K562 (cell line): ENCODE measurements around the gene COL1A1. TPM values are rescaled to one million over a fixed set of nuclear protein-coding genes. Genes with fewer than 3 reads are reported as not detected.
A peak's percentile ranks its signal among the peaks of the same experiment; 100 is the strongest.

ENCODE experiments used
- ATF6 ChIP-seq: sonication (generic); formaldehyde crosslinking; IDR thresholded peaks from 2 replicates; pipeline ENCODE4 v1.4.0; 2020; ENCODE audit warnings: mild to moderate bottlenecking, missing genetic modification reagents
- CBX5 ChIP-seq: IDR thresholded peaks from 2 replicates; pipeline ENCODE4 v1.6.1; 2014; ENCODE audit warnings: low read depth, borderline replicate concordance
- E2F4 ChIP-seq: sonication (generic); formaldehyde crosslinking; IDR thresholded peaks from 2 replicates; pipeline ENCODE4 v1.8.0; 2022; ENCODE audit warnings: mild to moderate bottlenecking, low read depth, missing genetic modification reagents
- HNRNPH1 ChIP-seq: fragments of 200-400 bp; formaldehyde crosslinking; optimal IDR thresholded peaks from 2 replicates; pipeline ENCODE3; 2017; ENCODE audit warnings: low read depth, mild to moderate bottlenecking, low read length, moderate library complexity
- JUNB ChIP-seq: fragments of 450-650 bp; formaldehyde crosslinking; conservative IDR thresholded peaks from 2 replicates; pipeline ENCODE4 v1.4.0; 2020; ENCODE audit warnings: mild to moderate bottlenecking
- NCOA4 ChIP-seq: fragments of 450-650 bp; IDR thresholded peaks from 2 replicates; pipeline ENCODE4 v1.6.1; 2018; ENCODE audit warnings: mild to moderate bottlenecking; ENCODE audit not compliant: partially characterized antibody
- PHTF2 ChIP-seq: fragments of 250-450 bp; sonication (Bioruptor Pico); IDR thresholded peaks from 2 replicates; pipeline ENCODE4 v1.5.0; 2021; ENCODE audit warnings: mild to moderate bottlenecking
- POLR2G ChIP-seq: fragments of 200-400 bp; formaldehyde crosslinking; IDR thresholded peaks from 2 replicates; pipeline ENCODE4 v1.6.1; 2017; ENCODE audit warnings: low read depth, mild to moderate bottlenecking, antibody characterized with exemption, low read length, moderate library complexity
- RAD51 ChIP-seq: fragments of 450-650 bp; IDR thresholded peaks from 2 replicates; pipeline ENCODE4 v1.7.1; 2016; ENCODE audit warnings: low read depth, mild to moderate bottlenecking, borderline replicate concordance
- SIX5 ChIP-seq, 2 experiments: IDR thresholded peaks; 2 replicates each; pipeline ENCODE4 v1.6.1; 2011; ENCODE audit warnings: low read length in 2 of 2, borderline replicate concordance in 1 of 2, low read depth in 1 of 2, mild to moderate bottlenecking in 1 of 2, moderate library complexity in 1 of 2; ENCODE audit not compliant: insufficient read depth in 1 of 2
- SMAD1 ChIP-seq: fragments of 150-350 bp; IDR thresholded peaks from 2 replicates; pipeline ENCODE4 v1.6.1; 2014; ENCODE audit warnings: low read length, low read depth; ENCODE audit not compliant: partially characterized antibody
- SMARCA4 ChIP-seq: fragments of 450-650 bp; IDR thresholded peaks from 2 replicates; pipeline ENCODE4 v1.6.1; 2016
- SRSF1 ChIP-seq: fragments of 200-400 bp; formaldehyde crosslinking; IDR thresholded peaks from 2 replicates; pipeline ENCODE4 v1.6.1; 2017; ENCODE audit warnings: mild to moderate bottlenecking, low read depth, low read length, moderate library complexity
- TCF7L2 ChIP-seq: fragments of 150-350 bp; IDR thresholded peaks from 2 replicates; pipeline ENCODE4 v1.6.1; 2016; ENCODE audit warnings: low read depth, mild to moderate bottlenecking, low read length, moderate library complexity
- THRAP3 ChIP-seq: fragments of 450-650 bp; IDR thresholded peaks from 2 replicates; pipeline ENCODE4 v1.6.1; 2016; ENCODE audit warnings: mild to moderate bottlenecking, inconsistent platforms, borderline replicate concordance
- ZKSCAN8 ChIP-seq: fragments of 200-800 bp; sonication (Bioruptor generic); IDR thresholded peaks from 2 replicates; pipeline ENCODE4 v1.6.1; 2016; ENCODE audit warnings: missing genetic modification characterization, missing compliant biosample characterization
- ZNF232 ChIP-seq: sonication (generic); formaldehyde crosslinking; IDR thresholded peaks from 2 replicates; pipeline ENCODE4 v1.8.0; 2022; ENCODE audit warnings: mild to moderate bottlenecking, missing genetic modification reagents
- ZNF24 ChIP-seq: fragments of 450-650 bp; IDR thresholded peaks from 2 replicates; pipeline ENCODE4 v1.6.1; 2016
- ZNF263 ChIP-seq: sonication (generic); formaldehyde crosslinking; IDR thresholded peaks from 2 replicates; pipeline ENCODE4 v1.8.0; 2022; ENCODE audit warnings: mild to moderate bottlenecking, missing genetic modification reagents, borderline replicate concordance
- ZNF592 ChIP-seq: fragments of 450-650 bp; IDR thresholded peaks from 2 replicates; pipeline ENCODE4 v1.6.1; 2017; ENCODE audit warnings: antibody characterized with exemption, mild to moderate bottlenecking
- ZNF696 ChIP-seq: fragments of 250-450 bp; sonication (Bioruptor Pico); conservative IDR thresholded peaks from 2 replicates; pipeline ENCODE4 v1.4.0; 2020; ENCODE audit warnings: mild to moderate bottlenecking, moderate library complexity
- ZNF766 ChIP-seq: fragments of 200-800 bp; sonication (Bioruptor generic); conservative IDR thresholded peaks from 2 replicates; pipeline ENCODE4 v1.6.1; 2016; ENCODE audit warnings: missing genetic modification characterization, missing compliant biosample characterization
- polyA plus RNA-seq, 8 experiments: library from polyadenylated mRNA; depleted of rRNA in 4 of 8; stranded (reverse) in 5 of 8; unstranded in 3 of 8; fragments of >200 nt; fragmentation: Nextera tagmentation in 2 of 8; fragmentation: Illumina TruSeq in 1 of 8; extraction: Ambion mirVana in 2 of 8; extraction: Trizol in 1 of 8; gene quantifications; 2 replicates each; pipeline versions ENCODE4 v1.2.1 to v1.2.3, GENCODE V29; 2011 to 2014; ENCODE audit warnings: inconsistent platforms in 1 of 8, missing spikeins in 1 of 8
- total RNA-seq, 7 experiments: library from RNA; depleted of rRNA in 6 of 7; stranded (reverse); fragments of >200 nt in 6 of 7; fragmentation: Illumina TruSeq in 2 of 7; extraction: Trizol in 2 of 7; gene quantifications; 2 replicates each; pipeline versions ENCODE4 v1.2.1 to v1.2.3, GENCODE V29; 2011 to 2021; ENCODE audit warnings: low replicate concordance in 1 of 7

The COL1A1 gene
- total and polyA plus RNA-seq, 9 of the 15 experiments (the other 6 are each of a cell fraction or from before 2014, with no cell fraction given): 0.04 to 3.4 (median 0.18) TPM

- TF ChIP-seq TCF7L2 (no peak), RAD51 (no peak), ATF6 (CRISPR knock-in tag) (no peak), SRSF1 (no peak), NCOA4 (no peak), ZNF232 (CRISPR knock-in tag) (no peak), ZKSCAN8 (CRISPR knock-in tag) (no peak), ZNF592 (no peak), ZNF766 (CRISPR knock-in tag) (no peak), CBX5 (no peak), ZNF696 (CRISPR knock-in tag) (no peak), POLR2G (no peak), JUNB (CRISPR knock-in tag) (no peak), ZNF24 (no peak), ZNF263 (CRISPR knock-in tag) (no peak), SMAD1 (no peak), SMARCA4 (peak; percentile 75), HNRNPH1 (no peak), SIX5 (IDR thresholded peaks at IDR 0.05; ENCODE audit: borderline replicate concordance in 1 of 2, insufficient read depth in 1 of 2, low read depth in 1 of 2, low read length in 2 of 2) (no peak), PHTF2 (CRISPR knock-in tag) (no peak), THRAP3 (no peak), E2F4 (CRISPR knock-in tag) (no peak)
These were observed 47.5 kb downstream of the COL1A1 start (continued) for GRCh38 chr17:50153650-50154575.
